ENCODE results near the gene ADAMTSL1.

Gene ADAMTSL1

DNA sequence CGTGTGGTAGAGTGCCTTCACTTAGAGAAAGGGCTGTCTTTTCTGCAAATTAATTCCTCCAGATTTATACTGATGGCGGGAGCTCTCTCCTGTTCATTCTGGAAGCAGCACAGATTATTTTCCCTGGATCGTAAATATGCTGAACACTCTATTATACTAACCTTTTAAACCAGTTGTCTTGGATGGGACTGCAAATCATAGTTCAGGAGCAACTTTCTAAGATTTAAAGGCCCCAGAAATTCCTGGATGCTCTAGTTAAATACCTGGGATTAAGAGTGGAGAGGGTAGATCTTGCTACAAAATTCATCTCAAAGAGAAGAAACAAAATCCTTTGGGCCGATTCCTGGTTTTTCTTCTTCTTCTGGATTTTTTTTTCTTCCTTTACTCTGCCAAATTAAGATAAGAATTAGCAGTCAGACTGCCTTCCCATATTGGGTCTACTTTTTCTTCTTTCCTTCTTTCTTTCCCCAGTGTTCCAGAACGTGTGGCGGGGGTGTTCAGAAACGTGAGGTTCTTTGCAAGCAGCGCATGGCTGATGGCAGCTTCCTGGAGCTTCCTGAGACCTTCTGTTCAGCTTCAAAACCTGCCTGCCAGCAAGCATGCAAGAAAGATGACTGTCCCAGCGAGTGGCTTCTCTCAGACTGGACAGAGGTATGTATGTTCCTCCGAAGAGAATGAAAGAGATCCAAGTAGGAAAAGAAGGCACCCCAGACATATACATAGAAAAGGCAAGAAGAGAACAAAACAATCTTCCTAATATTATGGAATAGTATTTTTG lies 296.4 kb downstream of the ADAMTSL1 start:
- H3K79me2 ChIP-seq (ENCODE audit: insufficient read depth, low read length), result no peaks in the 10 kb centered on the region
- H3K36me3 ChIP-seq (ENCODE audit: low read length), result no peaks in the 10 kb centered on the region
- no peaks in the 10 kb centered on the region for H4K20me1 ChIP-seq (ENCODE audit: low read depth, low read length)
- 0 out of 2 replicates have a peak, but pooled peaks cover 6% of the 10 kb centered on the region for H3K27me3 ChIP-seq (ENCODE audit: low read length)
- TF ChIP-seq CTCF (IDR thresholded peaks at IDR 0.05; ENCODE audit: insufficient read depth, low read length, poor library complexity, severe bottlenecking), result no peak
- no peak for TF ChIP-seq EZH2phosphoT487 (conservative IDR thresholded peaks at IDR 0.05; ENCODE audit: low read length)
- H3K27ac ChIP-seq (ENCODE audit: low read depth, low read length), result no peak overlapping the region
- H3K4me3 ChIP-seq (ENCODE audit: insufficient read depth, low read length, poor library complexity, severe bottlenecking), result no peak overlapping the region
- H3K4me2 ChIP-seq (ENCODE audit: low read depth, low read length, poor library complexity, severe bottlenecking), result no peak overlapping the region
- peaks cover 3% of the 10 kb centered on the region; the same call in 1 of the 2 replicates for H3K9me2 ChIP-seq (replicated peaks; ENCODE audit: insufficient read depth, low read length)
- H3K9ac ChIP-seq (ENCODE audit: low read length), result no peak overlapping the region
- no peaks in the 10 kb centered on the region for H3K9me3 ChIP-seq (ENCODE audit: insufficient read depth, low read length)
- no peak overlapping the region for H2AFZ ChIP-seq (ENCODE audit: low read depth, low read length, severe bottlenecking)
- H3F3A ChIP-seq (ENCODE audit: insufficient read depth), result no peaks in the 10 kb centered on the region

DNA sequence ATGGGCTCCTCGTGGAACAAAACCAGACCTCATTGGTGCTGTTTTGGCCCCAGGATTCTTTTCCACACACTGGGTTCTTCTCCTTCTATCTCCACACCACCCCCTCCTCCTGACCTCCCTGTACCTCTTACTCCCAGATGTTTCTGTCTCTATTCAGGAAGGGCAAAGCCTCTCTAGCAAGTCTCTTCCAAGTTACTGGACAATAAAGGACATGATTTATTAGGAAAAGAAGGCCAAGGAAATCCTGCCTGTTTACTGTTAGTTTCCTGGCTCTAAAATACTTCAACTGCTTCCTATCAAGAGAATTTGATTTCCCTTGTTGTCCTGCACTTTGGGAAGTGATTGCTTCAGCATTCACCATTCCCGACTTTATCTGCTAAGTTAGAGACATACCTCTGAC lies 297.1 kb downstream of the ADAMTSL1 start:
- no peaks in the 10 kb centered on the region for H3K36me3 ChIP-seq (ENCODE audit: low read length)
- H3K79me2 ChIP-seq (ENCODE audit: insufficient read depth, low read length), result no peaks in the 10 kb centered on the region
- H3K27me3 ChIP-seq (ENCODE audit: low read length), result 0 out of 2 replicates have a peak, but pooled peaks cover 1% of the 10 kb centered on the region
- no peak overlapping the region for H3K27ac ChIP-seq (ENCODE audit: low read depth, low read length)
- H3K9me2 ChIP-seq (replicated peaks; ENCODE audit: insufficient read depth, low read length), result peaks cover 3% of the 10 kb centered on the region; the same call in 1 of the 2 replicates
- no peak overlapping the region for H3K4me2 ChIP-seq (ENCODE audit: low read depth, low read length, poor library complexity, severe bottlenecking)
- no peak overlapping the region for H3K4me3 ChIP-seq (ENCODE audit: insufficient read depth, low read length, poor library complexity, severe bottlenecking)
- H2AFZ ChIP-seq (ENCODE audit: low read depth, low read length, severe bottlenecking), result no peak overlapping the region
- no peaks in the 10 kb centered on the region for H3F3A ChIP-seq (ENCODE audit: insufficient read depth)
- TF ChIP-seq CTCF (IDR thresholded peaks at IDR 0.05; ENCODE audit: insufficient read depth, low read length, poor library complexity, severe bottlenecking), result no peak
- TF ChIP-seq EZH2phosphoT487 (conservative IDR thresholded peaks at IDR 0.05; ENCODE audit: low read length), result no peak
- no peak overlapping the region for H3K9ac ChIP-seq (ENCODE audit: low read length)
- H3K9me3 ChIP-seq (ENCODE audit: insufficient read depth, low read length), result no peaks in the 10 kb centered on the region
- no peaks in the 10 kb centered on the region for H4K20me1 ChIP-seq (ENCODE audit: low read depth, low read length)

DNA sequence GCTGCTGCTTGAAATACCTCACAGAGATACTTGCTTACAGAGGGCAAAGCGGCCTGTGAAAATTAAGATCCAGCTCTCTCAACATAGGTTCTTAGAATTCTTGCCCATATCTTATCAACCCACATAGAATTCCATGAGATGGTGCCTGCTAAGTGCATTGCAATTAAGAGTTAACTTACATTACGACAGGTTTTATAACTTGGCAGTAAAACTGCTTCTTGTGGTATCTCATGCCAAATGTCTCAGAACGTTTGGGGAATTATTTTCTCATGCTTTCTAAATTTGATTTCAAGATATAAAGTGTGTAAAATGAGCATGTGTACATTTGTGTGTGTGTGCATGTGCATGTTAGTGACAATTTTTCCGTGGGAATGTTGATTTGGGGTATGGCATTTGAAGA lies 297.8 kb downstream of the ADAMTSL1 start:
- no peak overlapping the region for H3K4me3 ChIP-seq (ENCODE audit: insufficient read depth, low read length, poor library complexity, severe bottlenecking)
- no peak overlapping the region for H3K27ac ChIP-seq (ENCODE audit: low read depth, low read length)
- no peak overlapping the region for H2AFZ ChIP-seq (ENCODE audit: low read depth, low read length, severe bottlenecking)
- TF ChIP-seq EZH2phosphoT487 (conservative IDR thresholded peaks at IDR 0.05; ENCODE audit: low read length) (no peak), CTCF (IDR thresholded peaks at IDR 0.05; ENCODE audit: insufficient read depth, low read length, poor library complexity, severe bottlenecking) (no peak)
- no peaks in the 10 kb centered on the region for H3F3A ChIP-seq (ENCODE audit: insufficient read depth)
- no peaks in the 10 kb centered on the region for H3K27me3 ChIP-seq (ENCODE audit: low read length)
- H3K9ac ChIP-seq (ENCODE audit: low read length), result no peak overlapping the region
- no peaks in the 10 kb centered on the region for H4K20me1 ChIP-seq (ENCODE audit: low read depth, low read length)
- H3K4me2 ChIP-seq (ENCODE audit: low read depth, low read length, poor library complexity, severe bottlenecking), result no peak overlapping the region
- H3K9me2 ChIP-seq (replicated peaks; ENCODE audit: insufficient read depth, low read length), result peaks cover 3% of the 10 kb centered on the region; the same call in 1 of the 2 replicates
- H3K36me3 ChIP-seq (ENCODE audit: low read length), result no peaks in the 10 kb centered on the region
- H3K9me3 ChIP-seq (ENCODE audit: insufficient read depth, low read length), result no peaks in the 10 kb centered on the region
- no peaks in the 10 kb centered on the region for H3K79me2 ChIP-seq (ENCODE audit: insufficient read depth, low read length)

Measured in SU-DHL-6 (cell line).